ENCODE data around the gene DDRGK1. TPM values are rescaled to one million over a fixed set of nuclear protein-coding genes. Genes with fewer than 3 reads are reported as not detected.

DDRGK1 gene
- total RNA-seq, 2 donors from 2014 or later, result 60.9 to 90.9 TPM

DNA sequence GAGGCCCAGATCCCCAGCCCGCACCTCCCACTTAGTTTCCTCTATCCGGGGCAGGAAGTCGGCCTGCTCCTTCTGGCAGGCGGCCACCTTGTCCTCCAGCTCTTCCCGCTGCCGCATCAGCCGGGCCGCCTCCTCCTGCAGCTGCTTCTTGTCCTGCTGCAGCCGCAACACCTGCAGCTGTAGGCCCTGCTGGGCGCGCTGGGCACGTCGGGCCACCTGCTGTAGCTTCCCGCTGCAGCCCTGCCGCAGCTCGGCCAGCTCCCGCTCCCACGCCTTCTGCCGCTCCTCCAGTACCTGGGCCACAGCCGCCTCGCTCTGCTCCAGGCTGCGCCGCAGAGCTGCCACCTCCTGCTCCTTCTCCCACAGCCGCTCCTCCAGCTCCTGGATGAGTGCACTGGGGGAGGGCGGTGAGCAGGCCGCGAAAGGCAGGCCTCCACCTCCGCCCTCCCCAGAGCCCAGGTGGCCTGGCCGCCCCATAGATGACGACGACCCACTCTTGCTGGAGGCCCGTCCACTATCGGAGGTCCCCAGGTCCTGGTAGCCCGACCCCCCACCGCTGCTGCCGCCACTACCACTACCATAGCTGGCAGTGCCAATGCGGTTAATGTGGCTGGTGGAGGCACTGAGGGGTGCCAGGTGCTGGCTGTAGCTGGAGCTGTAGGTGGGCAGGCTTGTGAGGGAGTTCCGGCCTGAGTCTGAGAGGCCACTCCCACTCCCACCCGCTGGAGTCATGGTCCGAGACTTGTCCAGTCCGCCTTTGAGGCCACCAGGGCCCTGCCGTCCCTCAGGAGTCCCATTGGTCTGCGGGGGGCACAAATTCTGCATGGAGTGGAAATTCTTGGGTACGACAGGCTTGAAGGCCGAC, 38.8 kb downstream of the DDRGK1 start:
- H3K27me3 ChIP-seq (replicated peaks; ENCODE audit: insufficient read depth), result no peaks in the 10 kb centered on the region
- DNase-seq (ENCODE audit: low spot score), result no peak
- no peak for ATAC-seq (ENCODE audit: insufficient number of reproducible peaks, low FRiP score, low read depth)
- H3K27ac ChIP-seq, result no peak overlapping the region
- TF ChIP-seq, protein P1, sequence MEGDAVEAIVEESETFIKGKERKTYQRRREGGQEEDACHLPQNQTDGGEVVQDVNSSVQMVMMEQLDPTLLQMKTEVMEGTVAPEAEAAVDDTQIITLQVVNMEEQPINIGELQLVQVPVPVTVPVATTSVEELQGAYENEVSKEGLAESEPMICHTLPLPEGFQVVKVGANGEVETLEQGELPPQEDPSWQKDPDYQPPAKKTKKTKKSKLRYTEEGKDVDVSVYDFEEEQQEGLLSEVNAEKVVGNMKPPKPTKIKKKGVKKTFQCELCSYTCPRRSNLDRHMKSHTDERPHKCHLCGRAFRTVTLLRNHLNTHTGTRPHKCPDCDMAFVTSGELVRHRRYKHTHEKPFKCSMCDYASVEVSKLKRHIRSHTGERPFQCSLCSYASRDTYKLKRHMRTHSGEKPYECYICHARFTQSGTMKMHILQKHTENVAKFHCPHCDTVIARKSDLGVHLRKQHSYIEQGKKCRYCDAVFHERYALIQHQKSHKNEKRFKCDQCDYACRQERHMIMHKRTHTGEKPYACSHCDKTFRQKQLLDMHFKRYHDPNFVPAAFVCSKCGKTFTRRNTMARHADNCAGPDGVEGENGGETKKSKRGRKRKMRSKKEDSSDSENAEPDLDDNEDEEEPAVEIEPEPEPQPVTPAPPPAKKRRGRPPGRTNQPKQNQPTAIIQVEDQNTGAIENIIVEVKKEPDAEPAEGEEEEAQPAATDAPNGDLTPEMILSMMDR (IDR thresholded peaks at IDR 0.05), result no peak
- H3K4me3 ChIP-seq, result no peak overlapping the region
- H3K9me3 ChIP-seq, result no peaks in the 10 kb centered on the region
- H3K4me1 ChIP-seq (ENCODE audit: control insufficient read depth in 1 of 2, low read depth in 2 of 2), result no peaks in the 10 kb centered on the region
- H3K36me3 ChIP-seq, result no peaks in the 10 kb centered on the region

DNA sequence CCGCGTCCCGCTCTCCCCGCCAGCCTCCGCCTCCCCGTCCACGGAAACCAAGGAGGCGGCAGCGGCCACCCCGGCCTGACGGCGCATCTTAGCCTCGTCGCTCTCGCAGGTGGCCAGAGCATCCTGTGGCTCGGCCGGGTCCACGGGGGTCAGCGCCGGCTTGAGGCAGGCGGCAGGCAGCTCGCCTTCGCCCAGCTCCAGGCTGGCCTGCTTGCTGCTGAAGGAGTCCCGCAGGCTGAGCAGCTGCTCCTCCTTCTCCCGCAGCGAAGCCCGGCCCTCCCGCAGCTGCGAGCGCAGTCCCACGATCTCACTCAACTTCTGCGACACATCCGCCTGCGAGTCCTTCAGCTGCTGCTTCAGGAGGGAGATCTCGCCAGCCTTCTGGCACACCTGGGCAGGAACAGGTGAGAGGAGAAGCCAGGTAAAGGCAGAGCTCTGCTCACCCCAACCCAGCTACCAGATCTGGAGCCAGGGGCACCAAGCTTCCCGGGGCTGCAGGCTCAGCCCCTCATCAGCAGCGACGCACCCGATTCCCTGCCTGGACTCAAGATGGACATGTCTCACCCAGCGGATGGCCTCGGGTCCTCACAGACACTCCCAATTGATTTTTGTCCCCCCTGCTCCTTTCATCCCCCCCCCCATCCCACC, 39.6 kb downstream of the DDRGK1 start:
- no peak for ATAC-seq (ENCODE audit: insufficient number of reproducible peaks, low FRiP score, low read depth)
- H3K4me3 ChIP-seq, result no peak overlapping the region
- TF ChIP-seq, protein P1 (IDR thresholded peaks at IDR 0.05), result no peak
- H3K27ac ChIP-seq, result no peak overlapping the region
- no peak for DNase-seq (ENCODE audit: low spot score)
- no peaks in the 10 kb centered on the region for H3K27me3 ChIP-seq (replicated peaks; ENCODE audit: insufficient read depth)
- peaks cover 0 to 3% of the 10 kb centered on the region in 2 donors for H3K4me1 ChIP-seq (ENCODE audit: control insufficient read depth in 1 of 2, low read depth in 2 of 2)
- no peaks in the 10 kb centered on the region for H3K36me3 ChIP-seq
- H3K9me3 ChIP-seq, result no peaks in the 10 kb centered on the region

DNA sequence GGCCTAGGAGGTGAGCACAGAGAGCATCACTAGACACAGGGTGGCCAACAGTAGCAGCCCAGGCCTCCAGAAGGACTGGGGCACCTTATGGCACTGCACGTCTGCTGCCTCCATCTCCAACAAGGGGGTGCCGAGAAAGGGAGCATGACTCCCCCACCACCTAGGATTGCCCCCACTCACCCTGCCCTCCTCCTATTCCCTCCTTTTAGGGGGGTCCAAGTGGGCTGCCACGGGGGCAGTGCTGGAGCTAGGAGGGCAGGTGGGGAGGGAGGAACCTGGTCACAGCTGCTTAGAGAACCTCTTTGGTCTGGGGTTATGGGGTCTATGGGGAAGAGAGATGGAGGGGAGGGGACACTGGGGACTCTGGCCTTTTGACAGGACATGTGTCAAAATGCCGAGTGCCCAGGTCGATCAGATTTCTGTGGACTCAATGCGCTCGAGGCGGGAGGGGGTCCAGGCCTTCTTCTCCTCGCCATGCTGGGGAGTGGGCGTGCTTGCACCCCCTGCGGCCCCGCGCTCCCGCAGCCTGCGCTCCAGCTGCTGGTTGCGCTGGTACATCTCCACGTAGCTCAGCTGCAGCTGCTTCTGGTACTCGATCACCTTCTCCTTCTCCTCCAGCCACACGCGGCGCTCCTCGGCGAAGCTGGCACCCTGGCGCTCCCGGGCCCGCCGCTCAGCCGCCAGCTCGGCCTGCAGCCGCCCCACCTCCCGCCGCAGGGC, 40.3 kb downstream of the DDRGK1 start:
- Histone ChIP-seq H3K36me3 (no peaks in the 10 kb centered on the region), H3K4me3 (no peak overlapping the region), H3K9me3 (no peaks in the 10 kb centered on the region), H3K4me1 (ENCODE audit: control insufficient read depth in 1 of 2, low read depth in 2 of 2) (peaks cover 0 to 3% of the 10 kb centered on the region in 2 donors), H3K27me3 (replicated peaks; ENCODE audit: insufficient read depth) (no peaks in the 10 kb centered on the region), H3K27ac (no peak overlapping the region)
- DNase-seq (ENCODE audit: low spot score) (no peak), ATAC-seq (ENCODE audit: insufficient number of reproducible peaks, low FRiP score, low read depth) (no peak)
- TF ChIP-seq, protein P1 (IDR thresholded peaks at IDR 0.05), result no peak

DNA sequence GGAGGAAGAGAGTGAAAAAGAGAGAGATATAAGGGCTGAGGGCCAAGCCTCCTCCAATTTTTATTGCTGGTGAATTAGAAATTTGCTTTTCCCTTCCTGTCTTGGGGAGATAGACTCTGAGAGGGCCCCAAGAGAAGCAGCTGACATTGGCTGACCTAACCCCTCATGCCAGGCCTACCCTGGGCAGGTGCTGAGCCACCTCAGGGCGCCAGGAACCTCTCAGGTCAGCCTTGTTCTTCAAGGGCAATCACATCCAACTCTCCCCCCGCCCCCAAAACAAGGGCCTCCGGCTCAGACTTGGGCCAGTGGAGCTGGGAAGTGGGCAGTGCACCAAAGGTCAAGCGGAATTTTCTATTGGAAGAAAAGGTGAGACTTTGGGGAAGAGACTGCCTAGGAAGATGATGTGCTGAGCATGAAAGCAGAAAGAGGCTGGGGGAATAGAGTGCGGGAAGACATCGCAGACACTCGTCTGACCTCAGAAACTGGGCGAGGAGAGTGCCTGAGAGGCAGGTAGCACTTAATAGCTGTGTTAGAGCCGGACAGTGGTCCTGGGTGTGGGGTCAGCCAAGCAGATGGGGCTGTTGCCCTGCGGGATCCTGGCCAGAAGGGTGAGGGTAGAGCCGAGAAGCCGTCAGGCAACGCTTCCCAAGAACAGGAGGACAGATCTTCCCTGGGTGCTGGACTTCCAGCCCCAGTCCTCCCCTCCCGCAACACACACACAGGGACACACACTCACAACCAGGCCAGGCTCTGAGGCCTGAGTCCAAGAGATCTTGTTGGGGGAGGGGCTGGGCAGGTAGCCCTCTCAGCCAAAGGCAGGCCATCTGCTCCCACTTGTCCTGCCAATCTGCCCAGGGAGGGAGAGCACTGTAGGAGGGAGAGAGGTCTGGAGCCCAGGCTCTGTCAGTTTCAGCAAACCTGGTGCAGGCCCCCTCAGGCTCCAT, 41.1 kb downstream of the DDRGK1 start:
- ATAC-seq (ENCODE audit: insufficient number of reproducible peaks, low FRiP score, low read depth) (no peak), DNase-seq (ENCODE audit: low spot score) (no peak)
- no peak overlapping the region for H3K27ac ChIP-seq
- no peaks in the 10 kb centered on the region for H3K27me3 ChIP-seq (replicated peaks; ENCODE audit: insufficient read depth)
- no peaks in the 10 kb centered on the region for H3K9me3 ChIP-seq
- H3K36me3 ChIP-seq, result no peaks in the 10 kb centered on the region
- H3K4me1 ChIP-seq (ENCODE audit: control insufficient read depth in 1 of 2, low read depth in 2 of 2), result peaks cover 6 to 10% of the 10 kb centered on the region in 2 donors
- no peak overlapping the region for H3K4me3 ChIP-seq
- TF ChIP-seq, protein P1 (IDR thresholded peaks at IDR 0.05), result no peak
